H9 (cell line): ENCODE results near the gene ZFYVE19. TPM values are rescaled to one million over a fixed set of nuclear protein-coding genes. Genes with fewer than 3 reads are reported as not detected.

Experiments used
- DNase-seq: peaks from one replicate; pipeline ENCODE4 v3.0.0-alpha.2; 2017
- H2AFZ ChIP-seq: one replicate; pipeline ENCODE4 v1.6.1; 2013; ENCODE audit warnings: mild to moderate bottlenecking, low read length, control low read depth, moderate library complexity
- H2AK5ac ChIP-seq: 2 replicates; pipeline ENCODE4 v1.6.1; 2013; ENCODE audit warnings: low read length, control low read depth, mixed read lengths; ENCODE audit not compliant: insufficient read length
- H2BK120ac ChIP-seq: one replicate; pipeline ENCODE4 v1.6.1; 2013; ENCODE audit warnings: low read depth, mild to moderate bottlenecking, low read length, control low read depth, inconsistent platforms; ENCODE audit not compliant: poor library complexity, severe bottlenecking
- H2BK12ac ChIP-seq: 2 replicates; pipeline ENCODE4 v1.6.1; 2013; ENCODE audit warnings: low read length, control low read depth, mixed read lengths, low read depth; ENCODE audit not compliant: insufficient read length
- H2BK15ac ChIP-seq: 2 replicates; pipeline ENCODE4 v1.6.1; 2013; ENCODE audit warnings: low read depth, low read length, control low read depth
- H2BK20ac ChIP-seq: one replicate; pipeline ENCODE4 v1.6.1; 2013; ENCODE audit warnings: low read depth, mild to moderate bottlenecking, low read length, control low read depth, inconsistent platforms; ENCODE audit not compliant: poor library complexity, severe bottlenecking
- H2BK5ac ChIP-seq: 2 replicates; pipeline ENCODE4 v1.6.1; 2013; ENCODE audit warnings: low read length, control low read depth, mixed read lengths; ENCODE audit not compliant: insufficient read length
- H3K14ac ChIP-seq: 2 replicates; pipeline ENCODE4 v1.6.1; 2013; ENCODE audit warnings: low read length, control low read depth; ENCODE audit not compliant: insufficient read depth
- H3K18ac ChIP-seq: 2 replicates; pipeline ENCODE4 v1.6.1; 2013; ENCODE audit warnings: low read depth, mild to moderate bottlenecking, mixed read lengths, low read length, control low read depth; ENCODE audit not compliant: insufficient read length
- H3K23ac ChIP-seq: 2 replicates; pipeline ENCODE4 v1.6.1; 2013; ENCODE audit warnings: low read length, control low read depth, mixed read lengths, low read depth; ENCODE audit not compliant: insufficient read length
- H3K23me2 ChIP-seq: 2 replicates; pipeline ENCODE4 v1.6.1; 2013; ENCODE audit warnings: low read depth, mild to moderate bottlenecking, mixed read lengths, low read length, control low read depth; ENCODE audit not compliant: insufficient read length, poor library complexity, severe bottlenecking
- H3K27ac ChIP-seq: 2 replicates; pipeline ENCODE4 v1.5.1; 2013; ENCODE audit warnings: low read length, control low read depth, mixed read lengths, low read depth; ENCODE audit not compliant: insufficient read length
- H3K27me3 ChIP-seq: 2 replicates; pipeline ENCODE4 v1.6.1; 2013; ENCODE audit warnings: low read length, control low read depth, inconsistent platforms; ENCODE audit not compliant: insufficient read depth
- H3K4ac ChIP-seq: 2 replicates; pipeline ENCODE4 v1.6.1; 2013; ENCODE audit warnings: low read depth, mild to moderate bottlenecking, control low read depth, inconsistent platforms, low read length, moderate library complexity
- H3K4me1 ChIP-seq: 2 replicates; pipeline ENCODE4 v1.6.1; 2013; ENCODE audit warnings: low read length, control low read depth, inconsistent platforms; ENCODE audit not compliant: insufficient read depth
- H3K4me2 ChIP-seq: 2 replicates; pipeline ENCODE4 v1.6.1; 2013; ENCODE audit warnings: low read length, control low read depth, mixed read lengths; ENCODE audit not compliant: insufficient read length, insufficient read depth
- H3K56ac ChIP-seq: 2 replicates; pipeline ENCODE4 v1.6.1; 2013; ENCODE audit warnings: low read depth, mild to moderate bottlenecking, mixed read lengths, low read length, control low read depth; ENCODE audit not compliant: insufficient read length
- H3K79me1 ChIP-seq: 2 replicates; pipeline ENCODE4 v1.6.1; 2013; ENCODE audit warnings: low read depth, mild to moderate bottlenecking, moderate library complexity, low read length, control low read depth, inconsistent platforms; ENCODE audit not compliant: insufficient read depth, poor library complexity, severe bottlenecking
- H3K79me2 ChIP-seq: 2 replicates; pipeline ENCODE4 v1.6.1; 2013; ENCODE audit warnings: low read length, control low read depth, inconsistent platforms; ENCODE audit not compliant: insufficient read depth
- H3K9ac ChIP-seq: 2 replicates; pipeline ENCODE4 v1.6.1; 2013; ENCODE audit warnings: low read length, control low read depth, mixed read lengths; ENCODE audit not compliant: insufficient read length; ENCODE audit errors: extremely low read depth
- H3K9me3 ChIP-seq: one replicate; pipeline ENCODE4 v1.6.1; 2013; ENCODE audit warnings: low read depth, low read length, inconsistent platforms; ENCODE audit not compliant: control insufficient read depth
- H3T11ph ChIP-seq: one replicate; pipeline ENCODE4 v1.6.1; 2013; ENCODE audit warnings: mild to moderate bottlenecking, low read length, control low read depth, inconsistent platforms
- H4K20me1 ChIP-seq: one replicate; pipeline ENCODE4 v1.6.1; 2013; ENCODE audit not compliant: control insufficient read depth, insufficient read length, insufficient read depth
- H4K5ac ChIP-seq: 2 replicates; pipeline ENCODE4 v1.6.1; 2013; ENCODE audit warnings: low read depth, mild to moderate bottlenecking, mixed read lengths, low read length, control low read depth; ENCODE audit not compliant: insufficient read length
- H4K8ac ChIP-seq: replicated peaks from 2 replicates; pipeline ENCODE4 v1.6.1; 2013; ENCODE audit warnings: low read length, control low read depth, mixed read lengths, low read depth; ENCODE audit not compliant: insufficient read length
- H4K91ac ChIP-seq: 2 replicates; pipeline ENCODE4 v1.6.1; 2013; ENCODE audit warnings: low read depth, mild to moderate bottlenecking, moderate library complexity, mixed read lengths, low read length, control low read depth; ENCODE audit not compliant: insufficient read length
- H3K27ac Mint-ChIP-seq, 3 experiments: 2 replicates in 2 of 3; 3 replicates in 1 of 3; pipeline ENCODE4 v1.8.0; 2020 to 2021; ENCODE audit warnings: mixed read lengths in 3 of 3, mild to moderate bottlenecking in 1 of 3, moderate library complexity in 1 of 3
- H3K27me3 Mint-ChIP-seq: 2 replicates; pipeline ENCODE4 v1.8.0; 2021; ENCODE audit warnings: low read depth, mild to moderate bottlenecking, moderate library complexity, mixed read lengths
- H3K36me3 Mint-ChIP-seq, 3 experiments: 2 replicates in 2 of 3; 3 replicates in 1 of 3; pipeline ENCODE4 v1.8.0; 2020 to 2021; ENCODE audit warnings: low read depth in 3 of 3, mixed read lengths in 3 of 3; ENCODE audit not compliant: insufficient read depth in 1 of 3
- H3K4me1 Mint-ChIP-seq, 2 experiments: 2 replicates each; pipeline ENCODE4 v1.8.0; 2020; ENCODE audit warnings: mixed read lengths in 2 of 2
- H3K4me3 Mint-ChIP-seq, 2 experiments: 2 replicates in 1 of 2; 3 replicates in 1 of 2; pipeline ENCODE4 v1.8.0; 2020 to 2021; ENCODE audit warnings: mild to moderate bottlenecking in 2 of 2, mixed read lengths in 2 of 2, moderate library complexity in 1 of 2
- H3K9me3 Mint-ChIP-seq, 2 experiments: 2 replicates in 1 of 2; 3 replicates in 1 of 2; pipeline ENCODE4 v1.8.0; 2020; ENCODE audit warnings: mild to moderate bottlenecking in 2 of 2, mixed read lengths in 2 of 2, moderate library complexity in 1 of 2
- WGBS: extraction: QIAGEN DNeasy Blood & Tissue Kit; methylation state at CpG from one replicate; pipeline ENCODE4 v1.1.7; 2013; ENCODE audit warnings: missing lambda C conversion rate, low lambda C conversion rate, mixed read lengths; ENCODE audit not compliant: insufficient read length; ENCODE audit errors: extremely low coverage; 5-methylcytosine and 5-hydroxymethylcytosine counted together
- total RNA-seq: library from RNA; stranded (reverse); gene quantifications from 2 replicates; pipeline ENCODE4 v1.2.1, GENCODE V29; 2021
- TF ChIP-seq, protein P1 (sequence below): fragments of 200-600 bp; sonication (generic); conservative IDR thresholded peaks from 3 replicates; pipeline ENCODE4 v1.8.0; 2021; ENCODE audit warnings: antibody characterized with exemption, mild to moderate bottlenecking

The ZFYVE19 gene
- total RNA-seq, 1 experiment from 2014 or later = 11.3 TPM

DNA sequence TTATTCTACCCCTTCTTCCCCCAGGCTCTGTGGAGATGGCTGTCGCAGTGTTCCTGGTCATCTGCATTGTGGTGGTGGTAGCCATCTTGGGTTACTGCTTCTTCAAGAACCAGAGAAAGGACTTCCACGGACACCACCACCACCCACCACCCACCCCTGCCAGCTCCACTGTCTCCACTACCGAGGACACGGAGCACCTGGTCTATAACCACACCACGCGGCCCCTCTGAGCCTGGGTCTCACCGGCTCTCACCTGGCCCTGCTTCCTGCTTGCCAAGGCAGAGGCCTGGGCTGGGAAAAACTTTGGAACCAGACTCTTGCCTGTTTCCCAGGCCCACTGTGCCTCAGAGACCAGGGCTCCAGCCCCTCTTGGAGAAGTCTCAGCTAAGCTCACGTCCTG, 49.9 kb downstream of the ZFYVE19 start:
- no peaks in the 10 kb centered on the region; the same call in 1 of the 2 replicates for H3K27me3 Mint-ChIP-seq
- Histone ChIP-seq H3K9me3 (no peaks in the 10 kb centered on the region), H2BK5ac (no peak overlapping the region), H3K27ac (no peak overlapping the region), H4K5ac (no peak overlapping the region), H2AFZ (no peak overlapping the region), H4K20me1 (no peaks in the 10 kb centered on the region), H3K79me1 (no peaks in the 10 kb centered on the region), H3K4me2 (no peak overlapping the region), H2BK12ac (no peak overlapping the region), H2BK15ac (no peak overlapping the region), H3K56ac (no peak overlapping the region), H3K79me2 (no peaks in the 10 kb centered on the region), H3K4ac (no peak overlapping the region), H2AK5ac (no peak overlapping the region), H3K18ac (no peak overlapping the region), H2BK120ac (no peak overlapping the region), H4K91ac (no peak overlapping the region), H3K9ac (no peak overlapping the region), H4K8ac (no peak overlapping the region), H2BK20ac (no peak overlapping the region), H3K27me3 (no peaks in the 10 kb centered on the region), H3T11ph (no peak overlapping the region), H3K4me1 (no peaks in the 10 kb centered on the region), H3K23me2 (no peaks in the 10 kb centered on the region), H3K14ac (no peak overlapping the region), H3K23ac (no peak overlapping the region)
- DNase-seq = no peak
- peaks cover 15 to 59% (median 54%) of the 10 kb centered on the region in 3 experiments; a peak in 6 of 7 replicates for H3K36me3 Mint-ChIP-seq
- WGBS = no CpG with 5 or more reads among the region's 8 CpGs
- peaks cover 20 to 22% of the 10 kb centered on the region in 2 experiments for H3K4me1 Mint-ChIP-seq
- TF ChIP-seq, protein P1, sequence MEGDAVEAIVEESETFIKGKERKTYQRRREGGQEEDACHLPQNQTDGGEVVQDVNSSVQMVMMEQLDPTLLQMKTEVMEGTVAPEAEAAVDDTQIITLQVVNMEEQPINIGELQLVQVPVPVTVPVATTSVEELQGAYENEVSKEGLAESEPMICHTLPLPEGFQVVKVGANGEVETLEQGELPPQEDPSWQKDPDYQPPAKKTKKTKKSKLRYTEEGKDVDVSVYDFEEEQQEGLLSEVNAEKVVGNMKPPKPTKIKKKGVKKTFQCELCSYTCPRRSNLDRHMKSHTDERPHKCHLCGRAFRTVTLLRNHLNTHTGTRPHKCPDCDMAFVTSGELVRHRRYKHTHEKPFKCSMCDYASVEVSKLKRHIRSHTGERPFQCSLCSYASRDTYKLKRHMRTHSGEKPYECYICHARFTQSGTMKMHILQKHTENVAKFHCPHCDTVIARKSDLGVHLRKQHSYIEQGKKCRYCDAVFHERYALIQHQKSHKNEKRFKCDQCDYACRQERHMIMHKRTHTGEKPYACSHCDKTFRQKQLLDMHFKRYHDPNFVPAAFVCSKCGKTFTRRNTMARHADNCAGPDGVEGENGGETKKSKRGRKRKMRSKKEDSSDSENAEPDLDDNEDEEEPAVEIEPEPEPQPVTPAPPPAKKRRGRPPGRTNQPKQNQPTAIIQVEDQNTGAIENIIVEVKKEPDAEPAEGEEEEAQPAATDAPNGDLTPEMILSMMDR = no peak
- H3K4me3 Mint-ChIP-seq = no peak overlapping the region
- no peak overlapping the region for H3K27ac Mint-ChIP-seq
- H3K9me3 Mint-ChIP-seq = no peaks in the 10 kb centered on the region
